Naive thymus-derived CD4-positive, alpha-beta T cell (primary cell): ENCODE results near the gene ZNF488. TPM values are rescaled to one million over a fixed set of nuclear protein-coding genes. Genes with fewer than 3 reads are reported as not detected.

Source experiments
- ATAC-seq: fragments of 150-1000 bp; cut with Tn5 transposase; 2 replicates; pipeline ENCODE4 v1.10.0; 2021; ENCODE audit warnings: mild to moderate bottlenecking, moderate library complexity
- CTCF ChIA-PET: fragments of 350-600 bp; sonication (Branson Sonifier 250); formaldehyde crosslinking; loops from one replicate; lab custom pipeline; 2021; ENCODE audit warnings: antibody characterized with exemption; lab: Charles Lee
- POLR2A ChIA-PET: fragments of 350-600 bp; sonication (Branson Sonifier 250); formaldehyde crosslinking; loops from one replicate; lab custom pipeline; 2021; ENCODE audit warnings: antibody characterized with exemption, inconsistent platforms; lab: Charles Lee
- DNase-seq, 9 donors: peaks; one replicate each; pipeline versions ENCODE4 v3.0.0 to v3.0.0-alpha.2; 2020 to 2022; ENCODE audit warnings: mixed read lengths in 1 of 9
- H3K27ac ChIP-seq: one replicate; pipeline ENCODE4 v1.7.0; 2013; ENCODE audit warnings: mild to moderate bottlenecking, low read depth, low read length, moderate library complexity
- H3K27me3 ChIP-seq, 2 donors: one replicate each; pipeline ENCODE4 v1.7.0; 2013; ENCODE audit warnings: low read length in 2 of 2, mild to moderate bottlenecking in 2 of 2, moderate library complexity in 2 of 2; ENCODE audit not compliant: control insufficient read depth in 2 of 2, insufficient read depth in 2 of 2
- H3K36me3 ChIP-seq, 3 experiments: 1 replicate in 2 of 3; 2 replicates in 1 of 3; pipeline ENCODE4 v1.7.0; 2013; ENCODE audit warnings: low read length in 3 of 3, mild to moderate bottlenecking in 3 of 3, moderate library complexity in 1 of 3; ENCODE audit not compliant: insufficient read depth in 3 of 3, control insufficient read depth in 2 of 3
- H3K4me1 ChIP-seq, 2 donors: one replicate each; pipeline ENCODE4 v1.7.0; 2013; ENCODE audit warnings: low read length in 2 of 2, mild to moderate bottlenecking in 2 of 2, moderate library complexity in 1 of 2; ENCODE audit not compliant: control insufficient read depth in 2 of 2, insufficient read depth in 2 of 2
- H3K4me3 ChIP-seq: 2 replicates; pipeline ENCODE4 v1.7.0; 2013; ENCODE audit warnings: mild to moderate bottlenecking, low read length
- H3K9me3 ChIP-seq, 3 experiments: 1 replicate in 2 of 3; 2 replicates in 1 of 3; pipeline ENCODE4 v1.7.0; 2013; ENCODE audit warnings: low read length in 3 of 3; ENCODE audit not compliant: control insufficient read depth in 2 of 3
- H3K27ac Mint-ChIP-seq, 9 donors: one replicate each; pipeline ENCODE4 v1.8.0; 2020 to 2022; ENCODE audit warnings: mixed read lengths in 9 of 9, mild to moderate bottlenecking in 8 of 9, moderate library complexity in 5 of 9, inconsistent platforms in 2 of 9
- H3K27me3 Mint-ChIP-seq, 5 donors: one replicate each; pipeline ENCODE4 v1.8.0; 2021 to 2022; ENCODE audit warnings: mixed read lengths in 5 of 5, mild to moderate bottlenecking in 1 of 5
- H3K36me3 Mint-ChIP-seq, 5 donors: one replicate each; pipeline ENCODE4 v1.8.0; 2020 to 2022; ENCODE audit warnings: mixed read lengths in 5 of 5, mild to moderate bottlenecking in 3 of 5, inconsistent platforms in 1 of 5
- H3K4me1 Mint-ChIP-seq, 7 donors: one replicate each; pipeline ENCODE4 v1.8.0; 2020 to 2022; ENCODE audit warnings: mixed read lengths in 7 of 7, mild to moderate bottlenecking in 3 of 7, inconsistent platforms in 1 of 7
- H3K4me3 Mint-ChIP-seq, 10 donors: one replicate each; pipeline ENCODE4 v1.8.0; 2020 to 2022; ENCODE audit warnings: mild to moderate bottlenecking in 10 of 10, mixed read lengths in 10 of 10, moderate library complexity in 6 of 10, inconsistent platforms in 2 of 10
- H3K9me3 Mint-ChIP-seq, 11 donors: one replicate each; pipeline ENCODE4 v1.8.0; 2020 to 2022; ENCODE audit warnings: mixed read lengths in 11 of 11, mild to moderate bottlenecking in 4 of 11, inconsistent platforms in 1 of 11, moderate library complexity in 1 of 11
- intact Hi-C, 2 donors: fragments of 100-400 bp; cut with micrococcal nuclease; formaldehyde crosslinking; loops; one replicate each; pipeline ENCODE4 v1.15.1; 2023
- polyA plus RNA-seq, 2 donors: library from polyadenylated mRNA; unstranded; fragments of 300-500 nt; fragmentation: Illumina TruSeq; gene quantifications; one replicate each; pipeline ENCODE4 v1.2.3, GENCODE V29; 2021
- total RNA-seq, 6 experiments: library from RNA in 5 of 6; stranded (reverse) in 5 of 6; gene quantifications; 1 replicate in 5 of 6; 2 replicates in 1 of 6; pipeline ENCODE4 v1.2.3 and lab custom pipeline; 2021 to 2026

Gene ZNF488
- total and polyA plus RNA-seq, 7 experiments from 2014 or later, result 0.12 TPM; not detected in 6

- intact Hi-C loops, result no loop called here
- DNase-seq, result no peak
- Mint-ChIP-seq H3K4me1 (peaks cover 0 to under 1% (median 0%) of the 10 kb centered on the region in 7 donors), H3K36me3 (no peaks in the 10 kb centered on the region), H3K27ac (no peak overlapping the region), H3K9me3 (no peaks in the 10 kb centered on the region), H3K4me3 (no peak overlapping the region), H3K27me3 (no peaks in the 10 kb centered on the region)
- H3K27me3 ChIP-seq, result no peaks in the 10 kb centered on the region
- no peaks in the 10 kb centered on the region for H3K36me3 ChIP-seq
- no peaks in the 10 kb centered on the region for H3K4me1 ChIP-seq
- ChIA-PET CTCF (no interaction called here), POLR2A (no interaction called here)
- ATAC-seq, result no peak
- H3K27ac ChIP-seq, result no peak overlapping the region
- no peak overlapping the region for H3K4me3 ChIP-seq
- no peaks in the 10 kb centered on the region for H3K9me3 ChIP-seq
These were observed 25.8 kb upstream of the ZNF488 start for GRCh38 chr10:47409866-47410256.

DNA sequence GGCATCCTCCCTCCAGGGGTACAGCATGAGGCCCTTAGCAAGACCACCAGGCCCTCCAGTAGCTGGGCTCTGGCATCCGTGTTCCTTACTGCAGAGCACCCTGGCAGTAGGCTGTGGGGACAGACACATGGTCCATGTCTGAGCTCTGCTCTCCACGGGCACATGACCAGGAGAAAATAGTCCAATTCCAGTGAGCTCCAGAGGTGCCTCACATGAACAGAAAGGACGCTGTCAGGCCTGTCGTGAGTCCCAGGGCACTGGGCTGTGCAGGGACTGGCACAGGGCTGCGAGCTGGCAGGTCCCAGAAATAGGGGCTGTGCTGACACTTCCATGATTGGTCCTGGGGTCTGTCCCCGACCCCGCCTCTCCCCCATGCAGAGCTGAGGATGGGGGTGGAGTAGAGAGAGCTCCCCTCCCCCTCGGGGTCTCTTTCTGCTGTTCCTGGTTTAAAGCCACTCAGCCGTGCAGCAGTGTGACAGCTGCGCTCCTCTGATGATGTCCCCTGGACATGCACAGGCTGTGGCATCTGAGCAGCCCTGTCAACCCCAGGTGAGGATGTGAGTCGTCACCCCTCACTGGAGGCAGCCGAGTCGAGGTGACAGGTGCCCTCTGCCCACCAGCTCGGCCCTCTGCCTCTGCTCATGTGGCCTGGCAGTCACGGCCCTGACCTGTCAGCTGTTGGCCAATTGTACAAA is 25.2 kb upstream of the ZNF488 start:
- H3K27ac Mint-ChIP-seq, result no peak overlapping the region
- Histone ChIP-seq H3K27me3 (no peaks in the 10 kb centered on the region), H3K27ac (no peak overlapping the region), H3K4me1 (no peaks in the 10 kb centered on the region), H3K9me3 (no peaks in the 10 kb centered on the region), H3K4me3 (no peak overlapping the region), H3K36me3 (no peaks in the 10 kb centered on the region)
- no peaks in the 10 kb centered on the region for H3K27me3 Mint-ChIP-seq
- H3K9me3 Mint-ChIP-seq, result no peaks in the 10 kb centered on the region
- no peaks in the 10 kb centered on the region for H3K36me3 Mint-ChIP-seq
- ATAC-seq, result no peak
- CTCF ChIA-PET, result no interaction called here
- intact Hi-C loops, result no loop called here
- DNase-seq, result no peak
- no peak overlapping the region for H3K4me3 Mint-ChIP-seq
- H3K4me1 Mint-ChIP-seq, result peaks cover 0 to 1% (median 0%) of the 10 kb centered on the region in 7 donors
- POLR2A ChIA-PET, result no interaction called here

DNA sequence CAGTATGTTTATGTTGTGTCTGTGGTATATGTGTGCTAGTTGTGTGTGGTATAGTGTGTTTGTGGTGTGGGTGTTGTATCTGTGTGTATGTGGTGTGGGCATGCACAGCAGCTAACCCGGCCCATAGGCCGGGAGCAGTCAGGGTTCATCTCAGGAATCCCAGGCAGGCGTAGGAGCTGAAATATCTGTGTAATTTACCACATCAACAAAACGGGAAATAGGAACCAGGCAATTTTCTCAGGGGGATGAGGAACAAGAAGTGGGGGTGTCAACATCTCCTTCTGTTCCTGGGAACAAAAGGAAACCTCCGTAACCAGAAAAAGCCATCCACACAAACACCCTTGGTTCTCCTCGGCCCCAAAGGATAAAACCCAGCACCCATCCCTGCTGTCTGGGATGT is 24.5 kb upstream of the ZNF488 start:
- no peaks in the 10 kb centered on the region for H3K36me3 Mint-ChIP-seq
- DNase-seq (no peak), ATAC-seq (no peak)
- H3K9me3 ChIP-seq, result no peaks in the 10 kb centered on the region
- H3K4me1 ChIP-seq, result no peaks in the 10 kb centered on the region
- CTCF ChIA-PET, result no interaction called here
- H3K4me3 ChIP-seq, result no peak overlapping the region
- no peaks in the 10 kb centered on the region for H3K27me3 Mint-ChIP-seq
- no peak overlapping the region for H3K27ac ChIP-seq
- intact Hi-C loops, result no loop called here
- no peaks in the 10 kb centered on the region for H3K9me3 Mint-ChIP-seq
- no peaks in the 10 kb centered on the region for H3K27me3 ChIP-seq
- H3K4me3 Mint-ChIP-seq, result no peak overlapping the region
- POLR2A ChIA-PET, result no interaction called here
- peaks cover 0 to 1% (median 0%) of the 10 kb centered on the region in 7 donors for H3K4me1 Mint-ChIP-seq
- no peak overlapping the region for H3K27ac Mint-ChIP-seq
- H3K36me3 ChIP-seq, result no peaks in the 10 kb centered on the region

DNA sequence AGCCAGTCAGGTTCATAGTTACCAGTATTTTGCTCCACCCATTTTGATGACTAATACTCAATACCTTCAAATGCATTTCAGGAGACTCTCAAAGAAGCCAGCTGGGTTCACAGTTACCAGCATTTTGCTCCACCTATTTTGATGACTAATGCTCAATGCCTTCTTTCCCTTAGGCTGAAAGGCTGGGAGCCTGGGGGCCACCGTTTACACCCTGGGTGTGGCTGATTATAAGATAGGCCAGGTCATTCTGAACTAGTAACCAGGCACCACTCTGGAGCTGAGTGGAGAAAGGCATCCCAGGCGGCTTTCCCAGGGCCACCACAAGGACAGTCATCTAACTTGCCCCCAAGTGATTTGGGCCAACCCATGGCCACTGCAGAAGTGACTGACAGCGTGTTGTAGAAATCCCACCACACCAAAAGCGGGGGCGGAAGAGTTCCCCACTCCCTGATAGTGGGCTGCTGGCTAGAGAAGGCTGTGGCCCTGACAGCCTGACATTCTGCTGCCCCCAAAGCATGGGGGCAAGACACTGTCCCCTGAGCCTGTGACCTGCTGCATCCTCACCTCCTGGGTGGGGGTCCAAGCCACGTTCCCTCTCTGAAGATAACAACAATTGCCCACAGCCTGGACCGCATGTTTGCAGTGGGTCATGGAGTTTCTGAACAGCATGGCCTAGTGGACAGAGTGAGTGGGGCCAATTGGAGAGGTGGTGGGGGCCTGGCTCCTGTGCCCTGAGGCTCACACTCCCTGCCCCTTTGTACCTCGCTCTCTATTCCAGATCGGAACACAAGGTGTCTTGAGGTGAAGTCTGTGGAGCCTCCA is 23.0 kb upstream of the ZNF488 start:
- no peak overlapping the region for H3K27ac Mint-ChIP-seq
- H3K9me3 ChIP-seq, result no peaks in the 10 kb centered on the region
- H3K36me3 ChIP-seq, result no peaks in the 10 kb centered on the region
- no peak overlapping the region for H3K4me3 Mint-ChIP-seq
- POLR2A ChIA-PET, result no interaction called here
- no peak for ATAC-seq
- H3K4me1 ChIP-seq, result no peaks in the 10 kb centered on the region
- H3K4me3 ChIP-seq, result no peak overlapping the region
- DNase-seq, result no peak
- peaks cover 0 to 1% (median 0%) of the 10 kb centered on the region in 7 donors for H3K4me1 Mint-ChIP-seq
- peaks cover 0 to 9% (median 5%) of the 10 kb centered on the region in 5 donors for H3K27me3 Mint-ChIP-seq
- H3K27me3 ChIP-seq, result no peaks in the 10 kb centered on the region
- no peaks in the 10 kb centered on the region for H3K36me3 Mint-ChIP-seq
- CTCF ChIA-PET, result no interaction called here
- no peak overlapping the region for H3K27ac ChIP-seq
- intact Hi-C loops, result no loop called here
- no peaks in the 10 kb centered on the region for H3K9me3 Mint-ChIP-seq

- Histone ChIP-seq H3K27me3 (no peaks in the 10 kb centered on the region), H3K36me3 (no peaks in the 10 kb centered on the region), H3K27ac (no peak overlapping the region), H3K4me1 (no peaks in the 10 kb centered on the region), H3K4me3 (no peak overlapping the region), H3K9me3 (no peaks in the 10 kb centered on the region)
- intact Hi-C loops, result no loop called here
- H3K9me3 Mint-ChIP-seq, result no peaks in the 10 kb centered on the region
- no peak for ATAC-seq
- no peak overlapping the region for H3K27ac Mint-ChIP-seq
- H3K36me3 Mint-ChIP-seq, result no peaks in the 10 kb centered on the region
- H3K4me3 Mint-ChIP-seq, result no peak overlapping the region
- CTCF ChIA-PET, result no interaction called here
- H3K27me3 Mint-ChIP-seq, result peaks cover 0 to 10% (median 5%) of the 10 kb centered on the region in 5 donors
- DNase-seq, result no peak
- POLR2A ChIA-PET, result no interaction called here
- peaks cover 0 to 1% (median 0%) of the 10 kb centered on the region in 7 donors for H3K4me1 Mint-ChIP-seq
These were observed 22.4 kb upstream of the ZNF488 start for GRCh38 chr10:47406548-47406869.

DNA sequence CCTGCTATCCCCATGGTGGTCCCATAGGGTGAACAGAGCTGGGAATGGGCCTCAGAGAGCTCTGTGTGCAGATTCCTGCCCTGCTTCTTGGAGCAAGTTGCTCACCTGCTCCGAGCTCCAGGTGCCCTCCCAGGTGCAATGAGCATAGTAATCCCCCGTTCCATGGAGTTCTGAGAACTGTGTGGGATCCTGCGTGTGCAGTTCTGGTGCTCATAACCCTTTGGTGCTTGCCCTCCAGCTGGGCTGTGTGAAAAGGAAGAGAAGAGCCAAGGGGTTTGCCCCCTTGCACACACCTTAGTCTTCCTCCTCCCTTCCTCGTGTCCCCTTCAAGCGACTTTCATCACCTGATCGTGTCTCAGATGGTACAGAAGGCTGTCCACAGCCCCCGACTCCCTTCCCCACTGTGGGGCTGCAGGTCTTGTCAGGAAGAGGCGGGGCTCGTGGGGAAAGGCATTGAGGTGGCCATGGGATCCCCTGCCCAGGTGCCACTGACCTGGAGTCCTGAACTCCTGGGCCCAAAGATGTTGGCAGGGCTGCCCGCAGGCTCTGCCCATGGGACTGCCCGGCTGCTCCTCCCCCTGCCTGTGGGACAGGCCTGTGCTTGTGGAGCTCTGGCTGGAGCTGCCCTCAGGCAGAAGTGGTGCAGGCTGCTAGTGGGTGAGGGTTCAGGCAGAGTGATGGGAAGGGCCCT is 21.9 kb upstream of the ZNF488 start:
- intact Hi-C loops, result no loop called here
- H3K27me3 ChIP-seq, result no peaks in the 10 kb centered on the region
- no peaks in the 10 kb centered on the region for H3K9me3 ChIP-seq
- no peak for ATAC-seq
- H3K36me3 ChIP-seq, result no peaks in the 10 kb centered on the region
- no peaks in the 10 kb centered on the region for H3K4me1 ChIP-seq
- CTCF ChIA-PET, result no interaction called here
- H3K27ac ChIP-seq, result no peak overlapping the region
- no peaks in the 10 kb centered on the region for H3K36me3 Mint-ChIP-seq
- POLR2A ChIA-PET, result no interaction called here
- no peak overlapping the region for H3K4me3 Mint-ChIP-seq
- H3K27ac Mint-ChIP-seq, result no peak overlapping the region
- no peaks in the 10 kb centered on the region for H3K9me3 Mint-ChIP-seq
- no peak for DNase-seq
- peaks cover 0 to 10% (median 5%) of the 10 kb centered on the region in 5 donors for H3K27me3 Mint-ChIP-seq
- peaks cover 0 to 1% (median 0%) of the 10 kb centered on the region in 7 donors for H3K4me1 Mint-ChIP-seq
- no peak overlapping the region for H3K4me3 ChIP-seq
